Measurements from ENCODE around the gene PTGER3.

The PTGER3 gene

DNA sequence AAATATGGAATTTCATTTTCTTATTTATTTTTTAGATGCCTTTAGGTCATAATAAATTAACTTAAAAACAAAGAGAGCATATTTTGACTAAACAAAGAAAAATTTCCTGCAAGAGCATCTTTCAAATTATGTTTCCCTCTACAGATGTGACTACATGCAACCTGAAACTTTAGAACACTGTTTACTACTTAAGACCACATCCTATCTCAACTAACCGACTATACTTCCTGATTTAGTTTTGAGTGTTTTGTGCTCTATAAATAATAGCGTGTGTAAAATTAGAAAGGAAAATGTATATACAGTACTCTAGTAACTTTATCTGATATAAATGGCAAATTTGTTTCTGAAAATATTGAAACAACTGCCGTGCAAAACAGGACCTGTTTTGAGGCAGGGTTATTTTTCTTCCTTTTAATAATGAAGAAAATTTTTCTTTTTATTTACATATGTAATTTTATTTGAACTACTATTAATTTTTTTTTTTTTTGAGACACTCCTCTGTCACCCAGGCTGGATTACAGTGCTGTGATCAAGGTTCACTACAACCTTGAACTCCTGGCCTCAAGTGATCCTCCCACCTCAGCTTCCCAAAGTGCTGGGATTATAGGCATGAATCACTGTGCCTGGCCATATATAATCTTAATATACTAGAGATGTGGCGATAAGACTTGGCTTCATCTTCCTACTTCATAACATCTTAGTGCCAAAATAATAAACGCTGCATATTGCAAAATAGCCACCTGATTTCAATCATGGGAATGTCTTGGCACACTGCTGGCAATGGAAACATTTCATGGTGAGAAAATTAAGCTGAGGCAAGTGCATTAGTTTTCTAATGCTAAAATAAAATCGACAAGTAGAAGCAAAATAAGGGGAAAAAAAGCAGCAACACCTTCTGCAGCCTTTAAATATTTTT is 21.0 kb upstream of the PTGER3 start:
- Histone ChIP-seq H3K27me3 (no peaks in the 10 kb centered on the region), H3K36me3 (peaks cover 96% of the 10 kb centered on the region)

DNA sequence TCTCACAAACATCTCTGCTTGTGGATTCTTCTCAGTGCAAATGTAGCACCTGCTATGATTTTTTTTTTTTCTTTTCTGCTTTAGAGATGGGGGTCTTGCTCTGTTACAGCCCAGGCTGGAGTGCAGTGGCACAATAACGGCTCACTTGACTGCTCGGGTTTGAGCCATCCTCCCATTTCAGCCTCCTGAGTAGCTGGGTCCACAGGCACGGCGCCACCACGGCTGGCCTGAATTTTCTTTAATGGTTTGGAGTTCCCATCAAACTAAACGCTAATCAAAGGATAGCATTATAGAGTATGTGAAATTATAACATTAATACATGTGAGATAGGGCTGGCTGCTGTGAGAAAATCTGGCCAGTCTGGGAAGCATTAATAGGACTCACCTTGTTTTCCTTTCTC is 7.2 kb upstream of the PTGER3 start:
- H3K4me3 ChIP-seq (ENCODE audit: low read depth in 1 of 2, low read length in 1 of 2): no peak overlapping the region
- peaks cover 37% of the 10 kb centered on the region for H3K36me3 ChIP-seq
- no peaks in the 10 kb centered on the region for H3K4me1 ChIP-seq (ENCODE audit: control insufficient read depth in 1 of 2, insufficient read depth in 1 of 2, low read depth in 1 of 2, low read length in 1 of 2)
- H3K27ac ChIP-seq: no peak overlapping the region
- H3K9me3 ChIP-seq: no peaks in the 10 kb centered on the region
- TF ChIP-seq, protein P1, sequence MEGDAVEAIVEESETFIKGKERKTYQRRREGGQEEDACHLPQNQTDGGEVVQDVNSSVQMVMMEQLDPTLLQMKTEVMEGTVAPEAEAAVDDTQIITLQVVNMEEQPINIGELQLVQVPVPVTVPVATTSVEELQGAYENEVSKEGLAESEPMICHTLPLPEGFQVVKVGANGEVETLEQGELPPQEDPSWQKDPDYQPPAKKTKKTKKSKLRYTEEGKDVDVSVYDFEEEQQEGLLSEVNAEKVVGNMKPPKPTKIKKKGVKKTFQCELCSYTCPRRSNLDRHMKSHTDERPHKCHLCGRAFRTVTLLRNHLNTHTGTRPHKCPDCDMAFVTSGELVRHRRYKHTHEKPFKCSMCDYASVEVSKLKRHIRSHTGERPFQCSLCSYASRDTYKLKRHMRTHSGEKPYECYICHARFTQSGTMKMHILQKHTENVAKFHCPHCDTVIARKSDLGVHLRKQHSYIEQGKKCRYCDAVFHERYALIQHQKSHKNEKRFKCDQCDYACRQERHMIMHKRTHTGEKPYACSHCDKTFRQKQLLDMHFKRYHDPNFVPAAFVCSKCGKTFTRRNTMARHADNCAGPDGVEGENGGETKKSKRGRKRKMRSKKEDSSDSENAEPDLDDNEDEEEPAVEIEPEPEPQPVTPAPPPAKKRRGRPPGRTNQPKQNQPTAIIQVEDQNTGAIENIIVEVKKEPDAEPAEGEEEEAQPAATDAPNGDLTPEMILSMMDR (IDR thresholded peaks at IDR 0.05): no peak
- H3K27me3 ChIP-seq: peaks cover 39% of the 10 kb centered on the region

More for the DNA sequence above, 21.0 kb upstream of the PTGER3 start:
- Histone ChIP-seq H3K4me3 (ENCODE audit: low read depth in 1 of 2, low read length in 1 of 2) (no peak overlapping the region), H3K27ac (no peak overlapping the region), H3K9me3 (no peaks in the 10 kb centered on the region), H3K4me1 (ENCODE audit: control insufficient read depth in 1 of 2, insufficient read depth in 1 of 2, low read depth in 1 of 2, low read length in 1 of 2) (no peaks in the 10 kb centered on the region)
- TF ChIP-seq, protein P1 (IDR thresholded peaks at IDR 0.05): no peak

DNA sequence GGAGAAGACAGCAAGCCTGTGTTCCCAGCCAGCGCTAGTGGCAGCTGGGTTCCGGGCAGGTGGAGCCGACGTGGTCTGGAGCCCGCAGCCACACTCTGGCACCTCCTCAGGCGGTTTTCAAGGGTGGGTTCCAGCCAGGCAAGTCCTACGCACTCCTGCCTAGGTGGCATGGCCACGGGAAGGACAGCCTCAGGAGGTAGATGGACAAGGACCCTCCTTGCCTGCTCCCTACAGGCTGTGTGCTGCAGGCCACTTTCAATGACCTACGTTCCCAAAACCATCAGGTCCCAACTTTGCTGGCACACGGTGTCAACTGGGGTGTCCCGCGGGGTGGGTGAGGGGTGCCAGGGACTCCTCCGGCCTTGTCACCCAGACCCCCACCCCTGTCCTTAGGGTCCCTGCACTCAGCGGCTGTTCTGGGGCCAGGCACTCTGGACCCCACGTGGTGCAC is 6.7 kb upstream of the PTGER3 start:
- H3K9me3 ChIP-seq: no peaks in the 10 kb centered on the region
- H3K27me3 ChIP-seq: peaks cover 44% of the 10 kb centered on the region
- H3K27ac ChIP-seq: no peak overlapping the region
- no peak overlapping the region for H3K4me3 ChIP-seq (ENCODE audit: low read depth in 1 of 2, low read length in 1 of 2)
- TF ChIP-seq, protein P1 (IDR thresholded peaks at IDR 0.05): no peak
- no peaks in the 10 kb centered on the region for H3K4me1 ChIP-seq (ENCODE audit: control insufficient read depth in 1 of 2, insufficient read depth in 1 of 2, low read depth in 1 of 2, low read length in 1 of 2)
- peaks cover 32% of the 10 kb centered on the region for H3K36me3 ChIP-seq

DNA sequence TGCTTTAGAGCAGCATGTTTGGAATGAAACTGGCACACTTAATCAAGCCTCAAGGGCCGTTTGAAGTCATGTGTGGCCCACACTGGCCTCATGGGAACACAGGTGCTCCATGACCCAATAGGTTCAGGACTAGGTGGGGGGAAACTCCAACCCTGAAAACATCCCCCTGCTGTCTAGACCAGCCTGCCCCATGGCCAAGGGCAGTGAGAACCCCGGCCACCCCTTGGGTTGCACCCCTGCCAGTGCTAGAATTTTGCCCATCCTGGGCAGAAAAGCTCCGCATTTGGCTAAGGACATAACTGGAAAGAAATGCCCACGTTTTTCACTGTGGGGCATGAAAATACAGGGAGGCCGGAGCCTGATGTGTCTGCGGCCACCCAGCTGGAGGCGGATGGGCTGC is 6.1 kb upstream of the PTGER3 start:
- Histone ChIP-seq H3K4me1 (ENCODE audit: control insufficient read depth in 1 of 2, insufficient read depth in 1 of 2, low read depth in 1 of 2, low read length in 1 of 2) (no peaks in the 10 kb centered on the region), H3K27me3 (peaks cover 49% of the 10 kb centered on the region), H3K4me3 (ENCODE audit: low read depth in 1 of 2, low read length in 1 of 2) (no peak overlapping the region), H3K9me3 (no peaks in the 10 kb centered on the region), H3K27ac (no peak overlapping the region), H3K36me3 (peaks cover 27% of the 10 kb centered on the region)
- TF ChIP-seq, protein P1 (IDR thresholded peaks at IDR 0.05): no peak

DNA sequence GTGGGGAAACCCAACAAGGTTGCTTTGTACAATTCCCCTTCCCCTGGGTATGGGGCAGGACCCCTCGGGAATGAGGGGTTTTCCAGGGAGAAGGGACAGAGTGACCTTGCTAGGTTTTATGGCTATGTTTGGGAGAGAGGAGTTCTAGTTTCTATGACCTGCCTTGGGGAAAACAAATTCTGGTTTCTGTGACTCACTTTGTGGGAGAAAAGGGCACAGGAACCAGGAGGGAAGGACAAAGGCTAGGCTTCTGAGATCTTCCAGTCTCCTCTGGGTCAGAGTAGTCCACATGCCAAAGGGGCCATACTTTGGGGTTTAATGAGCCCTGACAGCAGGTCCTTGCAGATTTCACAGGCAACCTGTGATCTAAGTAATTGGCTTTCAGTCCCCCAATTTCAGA is 5.5 kb upstream of the PTGER3 start:
- peaks cover 56% of the 10 kb centered on the region for H3K27me3 ChIP-seq
- TF ChIP-seq, protein P1 (IDR thresholded peaks at IDR 0.05): no peak

More for the DNA sequence above, 5.5 kb upstream of the PTGER3 start:
- Histone ChIP-seq H3K4me1 (ENCODE audit: control insufficient read depth in 1 of 2, insufficient read depth in 1 of 2, low read depth in 1 of 2, low read length in 1 of 2) (no peaks in the 10 kb centered on the region), H3K36me3 (peaks cover 21% of the 10 kb centered on the region), H3K4me3 (ENCODE audit: low read depth in 1 of 2, low read length in 1 of 2) (no peak overlapping the region), H3K9me3 (no peaks in the 10 kb centered on the region), H3K27ac (no peak overlapping the region)

Measured in neutrophil (primary cell).